GM18873 (cell line): Measurements from ENCODE around the gene CUTA.
"Not testable (repeated sequence)": the region's sequence is repeated elsewhere in the genome, so short reads cannot be mapped to it uniquely, and the experiment has no call there.

ENCODE experiments used
- ATAC-seq: cut with Tn5 transposase; IDR thresholded peaks from one replicate; pipeline ENCODE4 v1.9.1; 2021; ENCODE audit warnings: mild to moderate bottlenecking, moderate library complexity, moderate number of reproducible peaks; ENCODE audit not compliant: unreplicated experiment, low FRiP score

Gene CUTA

DNA sequence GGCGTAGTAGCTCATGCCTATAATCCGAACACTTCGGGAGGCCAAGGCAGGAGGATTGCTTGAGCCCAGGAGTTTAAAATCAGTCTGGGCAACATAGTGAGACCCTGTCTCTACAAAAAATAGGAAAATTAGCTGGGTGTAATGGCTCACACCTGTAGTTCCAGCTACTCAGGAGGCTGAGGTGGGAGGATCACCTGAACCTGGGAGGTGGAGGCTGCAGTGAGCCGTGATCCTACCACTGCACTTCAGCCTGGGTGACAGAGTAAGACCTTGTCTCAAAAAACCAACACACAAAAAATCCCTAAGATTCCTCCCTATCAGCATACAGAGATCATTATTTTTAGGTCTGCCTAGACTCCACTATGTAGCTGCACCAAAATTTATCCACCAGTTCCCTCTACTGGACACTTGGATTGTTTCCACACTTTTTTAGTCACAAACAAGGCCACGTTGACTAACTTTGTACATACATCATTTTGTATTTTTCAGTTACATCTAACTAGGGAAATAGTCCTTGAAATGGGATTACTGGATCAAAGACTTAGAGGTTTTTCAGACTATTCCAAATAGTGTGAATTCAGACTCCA lies 10.7 kb downstream of the CUTA start:
- no peak for ATAC-seq

- no peak for ATAC-seq
Observed at GRCh38 chr6:33406126-33406525, 11.8 kb downstream of the CUTA start.

- no peak for ATAC-seq
Observed at GRCh38 chr6:33405386-33405940, 12.4 kb downstream of the CUTA start.

- ATAC-seq: no peak
Observed at GRCh38 chr6:33404884-33405283, 13.0 kb downstream of the CUTA start.

DNA sequence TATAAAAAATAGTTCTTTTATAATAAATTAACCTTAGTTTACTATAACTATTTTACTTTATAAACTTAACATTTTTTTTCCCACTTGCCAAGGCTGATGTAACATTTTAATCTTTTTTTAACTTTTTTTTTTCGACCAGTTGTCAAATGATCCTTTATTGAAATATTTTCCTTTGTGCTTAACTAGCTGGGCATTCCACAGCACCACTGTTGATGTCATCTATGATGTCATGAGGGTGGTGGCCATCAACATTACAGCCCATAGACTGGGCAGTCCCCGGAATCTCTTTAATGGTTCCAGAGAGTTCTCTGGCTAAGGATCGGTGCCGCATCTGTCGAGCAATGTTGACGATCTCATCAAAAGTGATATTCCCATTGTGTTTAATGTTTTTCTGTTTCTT lies 18.0 kb downstream of the CUTA start:
- not testable (repeated sequence) for ATAC-seq

DNA sequence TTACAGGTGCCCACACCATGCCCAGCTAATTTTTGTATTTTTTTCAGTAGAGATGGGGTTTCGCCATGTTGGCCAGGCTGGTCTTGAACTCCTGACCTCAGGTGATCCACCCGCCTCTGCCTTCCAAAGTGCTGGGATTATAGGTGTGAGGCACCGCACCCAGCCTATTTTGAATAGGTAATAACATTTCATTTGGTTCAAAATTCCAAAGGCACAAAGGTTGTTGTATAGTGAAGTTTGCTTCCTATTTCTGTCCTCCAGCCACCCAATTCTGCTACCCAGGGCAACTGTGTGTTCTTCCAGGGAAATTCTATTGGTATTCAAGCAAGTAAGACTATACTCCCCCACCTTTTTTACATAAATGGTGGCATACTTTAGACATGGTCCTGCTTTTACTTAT lies 19.3 kb downstream of the CUTA start:
- not testable (repeated sequence) for ATAC-seq

DNA sequence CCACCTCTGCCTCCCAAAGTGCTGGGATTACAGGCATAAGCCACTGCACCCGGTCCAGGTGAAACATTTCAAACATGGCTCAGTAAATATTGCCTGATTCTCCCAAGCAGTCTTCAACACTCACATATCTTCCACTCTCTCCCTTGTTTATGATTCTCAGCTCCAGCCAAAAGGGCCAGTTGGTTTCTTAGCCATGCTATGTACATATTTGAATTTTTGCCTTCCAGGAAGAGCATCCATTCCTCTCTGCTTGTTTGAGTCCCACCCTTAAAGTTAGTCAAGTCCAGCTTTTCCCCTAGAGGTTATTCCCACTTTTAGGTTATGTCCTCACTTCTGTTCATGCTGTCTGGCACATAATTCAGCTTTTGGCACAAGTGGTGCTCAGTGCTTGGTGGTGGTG lies 20.4 kb downstream of the CUTA start:
- ATAC-seq: no peak

GRCh38 chr6:33392979-33393378 lies 24.9 kb downstream of the CUTA start:
- no peak for ATAC-seq

- no peak for ATAC-seq
Observed at GRCh38 chr6:33392595-33392948, 25.3 kb downstream of the CUTA start.

DNA sequence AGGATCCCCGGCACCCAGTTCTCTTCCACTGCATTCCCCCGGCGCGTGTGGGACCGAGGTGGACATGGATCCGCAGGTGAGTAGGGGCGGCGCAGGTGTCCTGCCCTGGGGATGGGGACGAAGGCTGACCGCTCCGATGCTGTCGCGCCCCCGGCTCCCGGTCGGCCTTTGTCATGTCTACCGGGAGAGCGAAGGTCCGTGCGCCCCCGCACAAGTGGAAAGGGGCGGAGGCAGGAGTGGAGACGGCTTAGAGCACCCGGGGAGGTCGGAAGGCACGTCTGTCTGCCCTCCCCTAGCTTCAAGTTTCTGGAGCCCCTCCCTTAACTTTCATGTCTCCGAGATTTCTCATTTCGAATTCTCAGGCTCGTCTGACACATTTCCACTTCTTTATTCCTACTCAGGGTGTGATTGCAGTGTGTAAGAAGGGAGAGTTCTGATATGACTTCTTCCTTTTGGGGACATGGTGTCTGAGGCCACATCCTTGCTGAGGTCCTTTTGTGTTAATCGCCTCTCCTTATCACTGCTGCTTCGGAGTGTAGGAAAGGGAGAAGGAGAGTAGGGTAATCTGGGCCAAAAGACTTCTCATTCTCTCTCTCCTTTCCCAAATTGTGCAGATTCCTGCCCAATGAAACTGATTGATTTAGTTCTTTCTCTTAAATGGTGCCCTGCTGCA lies 25.8 kb downstream of the CUTA start:
- peak; percentile 1 for ATAC-seq

DNA sequence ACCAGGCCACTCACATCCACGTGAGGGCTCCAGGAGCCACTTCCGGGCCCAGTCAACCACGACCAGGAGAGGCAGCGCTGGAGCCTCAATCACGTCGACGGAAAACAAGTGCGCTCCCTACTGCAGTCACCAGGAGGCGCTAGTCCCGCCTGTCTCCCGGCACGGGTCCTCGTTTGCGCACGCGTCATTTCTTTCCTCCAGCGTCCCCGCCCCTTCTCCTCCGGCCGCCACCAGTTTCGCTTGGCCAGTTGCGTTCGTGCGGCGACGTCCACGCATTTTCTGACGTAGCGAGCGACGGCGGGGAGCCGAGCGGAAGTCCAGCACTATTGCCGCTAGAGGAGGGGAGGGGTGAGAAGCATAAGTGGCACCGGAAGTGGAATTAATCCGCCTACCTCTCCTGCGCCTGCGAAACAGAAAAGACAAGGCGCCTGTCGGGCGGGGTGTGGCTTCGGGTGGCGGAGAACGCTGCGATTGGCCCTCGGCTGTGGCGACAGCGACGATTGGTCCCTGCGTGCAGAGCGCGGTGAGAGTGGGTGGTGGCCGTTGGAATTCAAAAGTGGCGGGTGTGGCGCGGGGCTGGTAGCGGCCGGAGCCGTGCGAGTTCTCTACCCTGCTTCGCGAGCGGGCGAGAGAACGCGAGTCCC lies 26.5 kb downstream of the CUTA start, which contains the start of gene KIFC1:
Gene KIFC1 (plus strand): TSS at position 546 of the 644 bp plus-strand sequence. CDS start 163 bp downstream, outside the sequence.
- ATAC-seq: peak; percentile 85

GRCh38 chr6:33390767-33391277 lies 27.1 kb downstream of the CUTA start:
- no peak for ATAC-seq

DNA sequence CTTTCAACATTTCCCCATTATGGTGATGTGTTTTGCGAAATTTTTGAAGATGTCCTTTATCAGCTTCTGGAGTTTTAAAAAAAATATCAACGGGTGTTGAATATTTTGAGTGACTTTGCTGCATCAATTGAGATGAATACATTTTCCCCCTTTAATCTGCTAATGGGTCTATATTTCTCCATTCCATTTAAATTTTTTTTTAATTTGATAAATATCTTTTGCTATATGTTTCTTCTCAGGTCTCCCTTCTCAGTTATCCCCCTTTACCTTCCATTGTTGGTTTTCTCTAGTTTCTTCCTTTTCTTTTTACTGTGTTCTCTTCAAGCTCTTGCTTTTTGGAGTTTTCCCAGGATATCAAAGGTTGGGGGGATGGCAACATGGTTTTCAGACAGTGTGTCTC lies 27.7 kb downstream of the CUTA start:
- no peak for ATAC-seq

DNA sequence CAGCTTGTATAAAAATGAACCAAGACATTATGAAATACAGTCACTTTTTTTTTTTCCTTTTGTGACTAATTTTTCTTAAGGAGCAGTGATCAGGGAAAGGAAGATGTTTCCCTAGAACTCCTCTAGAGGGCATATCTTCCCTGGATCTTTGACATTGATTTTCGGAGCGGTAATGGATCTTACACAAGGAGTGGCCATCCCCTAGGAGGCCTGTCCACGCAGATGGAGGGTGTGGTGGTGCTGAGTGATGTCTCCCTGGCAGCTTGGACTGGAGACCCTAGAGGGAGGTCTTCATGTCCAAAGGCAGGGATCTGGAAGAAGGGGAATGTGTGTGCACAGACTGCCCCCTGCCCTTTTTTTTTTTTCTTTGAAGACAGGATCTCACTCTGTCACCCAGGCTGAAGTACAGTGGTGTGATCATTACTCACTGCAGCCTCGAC lies 33.3 kb downstream of the CUTA start:
- no peak for ATAC-seq

DNA sequence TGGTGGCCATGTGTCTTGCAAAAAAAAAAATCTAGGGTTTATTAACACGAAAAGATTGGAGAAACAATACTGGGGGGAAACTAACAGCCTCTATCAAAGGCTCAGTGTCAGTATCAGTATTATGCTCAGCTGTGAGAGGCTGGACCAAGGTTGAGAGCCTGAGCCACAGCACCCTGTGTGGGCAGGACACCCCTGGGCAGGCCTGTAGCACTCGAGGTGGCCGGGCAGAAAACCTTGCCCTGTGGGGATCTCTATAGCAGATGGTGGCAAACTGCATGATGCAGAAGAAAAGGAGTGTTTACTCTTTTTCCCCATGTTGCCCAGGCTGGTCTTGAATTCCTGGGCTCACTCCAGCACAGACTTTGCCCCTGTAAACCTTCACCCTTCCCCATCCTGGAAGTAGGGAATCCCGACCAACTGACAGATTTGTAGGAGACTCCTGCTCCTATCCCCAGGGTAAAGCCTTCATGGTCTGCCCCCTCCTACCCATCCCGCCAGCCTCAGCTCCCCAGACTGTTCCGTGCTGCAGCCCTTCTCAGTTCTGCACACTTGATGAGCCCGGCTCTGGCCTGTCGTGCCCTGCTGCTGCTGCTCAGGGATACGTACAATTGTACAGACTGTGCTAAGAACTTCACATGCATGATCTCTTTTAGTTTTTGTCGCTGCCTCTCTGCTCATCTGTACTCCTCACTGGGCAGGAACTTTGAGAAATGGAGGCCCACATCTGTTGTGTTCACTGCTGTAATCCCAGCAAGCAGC lies 34.3 kb downstream of the CUTA start:
- ATAC-seq: no peak

DNA sequence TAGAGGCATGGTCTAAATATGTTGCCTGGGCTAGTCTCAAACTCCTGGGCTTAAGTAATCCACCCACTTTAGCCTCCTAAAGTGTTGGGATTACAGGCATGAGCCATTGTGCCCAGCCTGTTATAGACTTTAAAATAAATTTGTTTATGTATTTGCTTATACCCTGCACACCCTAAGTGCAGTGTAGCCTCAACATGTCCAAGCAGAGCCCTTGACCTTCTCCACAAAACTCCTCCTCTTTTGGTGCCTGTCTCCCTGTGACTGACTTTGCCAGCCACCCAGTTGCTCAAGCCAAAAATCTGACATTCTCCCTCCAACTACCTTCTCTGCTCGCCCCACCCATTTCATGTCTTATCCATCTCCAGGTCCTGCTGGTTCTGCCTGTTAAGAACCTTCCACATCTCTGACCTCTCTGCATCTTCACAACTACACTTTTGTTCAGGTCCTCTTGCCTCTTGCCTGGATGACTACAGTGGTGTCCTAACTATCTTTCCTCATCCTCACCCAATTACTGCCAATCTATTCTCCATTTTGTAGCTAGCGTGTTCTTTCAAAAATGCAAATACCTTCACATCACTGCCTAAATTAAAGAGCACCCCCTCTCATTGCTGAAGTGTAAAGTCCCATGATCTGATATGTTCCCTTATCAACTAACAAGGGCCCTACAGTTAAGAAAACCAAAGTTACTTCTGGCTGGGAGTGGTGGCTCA lies 37.5 kb downstream of the CUTA start:
- no peak for ATAC-seq

GRCh38 chr6:33379184-33379583 lies 38.7 kb downstream of the CUTA start:
- not testable (repeated sequence) for ATAC-seq

DNA sequence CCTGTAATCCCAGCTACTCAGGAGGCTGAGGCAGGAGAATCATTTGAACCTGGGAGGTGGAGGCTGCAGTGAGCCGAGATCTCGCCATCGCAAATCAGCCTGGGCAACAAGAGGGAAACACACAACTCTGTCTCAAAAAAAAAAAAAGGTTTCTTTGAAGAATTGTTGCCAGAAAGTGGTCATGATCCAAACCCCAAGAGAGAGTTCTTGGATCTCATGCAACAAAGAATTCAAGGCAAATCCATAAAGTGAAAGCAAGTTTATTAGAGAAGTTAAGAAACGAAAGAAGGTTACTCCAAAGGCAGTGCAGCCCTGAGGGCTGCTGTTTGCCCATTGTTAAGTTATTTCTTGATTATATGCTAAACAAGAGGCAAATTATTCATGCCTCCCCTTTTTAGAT lies 40.7 kb downstream of the CUTA start:
- no peak for ATAC-seq

DNA sequence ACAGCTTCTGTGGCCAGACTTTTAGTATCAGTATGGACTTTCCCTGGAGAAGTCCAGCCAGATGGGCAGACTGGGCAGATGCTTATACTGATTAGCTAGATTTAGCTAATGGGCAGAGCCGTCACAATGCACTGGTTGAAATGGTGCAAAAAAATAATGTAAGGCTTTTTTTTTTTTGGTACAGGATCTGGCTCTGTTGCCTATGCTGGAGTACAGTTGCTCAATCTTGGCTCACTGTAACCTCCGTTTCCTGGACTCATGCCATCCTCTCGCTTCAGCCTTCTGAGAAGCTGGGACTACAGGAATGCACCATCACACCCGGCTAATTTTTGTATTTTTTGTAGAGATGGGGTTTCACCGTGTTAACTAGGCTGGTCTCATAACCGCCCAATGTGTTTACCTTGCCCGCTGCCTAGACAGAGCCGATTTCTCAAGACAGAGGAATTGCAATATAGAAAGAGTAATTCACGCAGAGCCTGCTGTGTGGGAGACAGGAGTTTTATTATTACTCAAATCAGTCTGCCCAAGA lies 42.7 kb downstream of the CUTA start:
- ATAC-seq: no peak
